Measurements from ENCODE around the gene UBR2.

UBR2 gene

GRCh38 chr6:42689371-42689770 lies 125.5 kb downstream of the UBR2 start:
- TF ChIP-seq TAF1 (IDR thresholded peaks at IDR 0.05; ENCODE audit: low read depth) (no peak), NFIC (IDR thresholded peaks at IDR 0.05) (no peak), MAX (IDR thresholded peaks at IDR 0.05) (no peak), TCF12 (IDR thresholded peaks at IDR 0.05; ENCODE audit: low read depth) (no peak), USF1 (IDR thresholded peaks at IDR 0.05) (no peak), REST (IDR thresholded peaks at IDR 0.05; ENCODE audit: low read depth) (no peak), CREB1 (IDR thresholded peaks at IDR 0.05; ENCODE audit: low read depth) (no peak), EGR1 (IDR thresholded peaks at IDR 0.05) (no peak), RAD21 (IDR thresholded peaks at IDR 0.05; ENCODE audit: low read depth) (no peak), FOXM1 (IDR thresholded peaks at IDR 0.05; ENCODE audit: borderline replicate concordance, low read depth) (no peak), ZBTB7A (IDR thresholded peaks at IDR 0.05; ENCODE audit: low read depth) (no peak), EP300 (IDR thresholded peaks at IDR 0.05; ENCODE audit: borderline replicate concordance) (no peak), YY1 (IDR thresholded peaks at IDR 0.05; ENCODE audit: low read depth) (no peak), TEAD4 (IDR thresholded peaks at IDR 0.05) (no peak), CEBPB (IDR thresholded peaks at IDR 0.05) (no peak)

- TF ChIP-seq CEBPB (IDR thresholded peaks at IDR 0.05) = no peak
- no peak for TF ChIP-seq CREB1 (IDR thresholded peaks at IDR 0.05; ENCODE audit: low read depth)
- TF ChIP-seq REST (IDR thresholded peaks at IDR 0.05; ENCODE audit: low read depth) = no peak
- no peak for TF ChIP-seq TEAD4 (IDR thresholded peaks at IDR 0.05)
- TF ChIP-seq MAX (IDR thresholded peaks at IDR 0.05) = no peak
- no peak for TF ChIP-seq RAD21 (IDR thresholded peaks at IDR 0.05; ENCODE audit: low read depth)
- no peak for TF ChIP-seq TCF12 (IDR thresholded peaks at IDR 0.05; ENCODE audit: low read depth)
- no peak for TF ChIP-seq YY1 (IDR thresholded peaks at IDR 0.05; ENCODE audit: low read depth)
- TF ChIP-seq USF1 (IDR thresholded peaks at IDR 0.05) = no peak
- no peak for TF ChIP-seq FOXM1 (IDR thresholded peaks at IDR 0.05; ENCODE audit: borderline replicate concordance, low read depth)
- TF ChIP-seq TAF1 (IDR thresholded peaks at IDR 0.05; ENCODE audit: low read depth) = no peak
- no peak for TF ChIP-seq ZBTB7A (IDR thresholded peaks at IDR 0.05; ENCODE audit: low read depth)
- no peak for TF ChIP-seq EGR1 (IDR thresholded peaks at IDR 0.05)
- TF ChIP-seq NFIC (IDR thresholded peaks at IDR 0.05) = no peak
Measured at GRCh38 chr6:42690151-42690702, 126.4 kb downstream of the UBR2 start.

- TF ChIP-seq MAX (IDR thresholded peaks at IDR 0.05) (no peak), EGR1 (IDR thresholded peaks at IDR 0.05) (no peak), REST (IDR thresholded peaks at IDR 0.05; ENCODE audit: low read depth) (no peak), EP300 (IDR thresholded peaks at IDR 0.05; ENCODE audit: borderline replicate concordance) (no peak), TCF12 (IDR thresholded peaks at IDR 0.05; ENCODE audit: low read depth) (no peak), CEBPB (IDR thresholded peaks at IDR 0.05) (no peak), YY1 (IDR thresholded peaks at IDR 0.05; ENCODE audit: low read depth) (no peak)
Measured at GRCh38 chr6:42690872-42691271, 127.0 kb downstream of the UBR2 start.

- TF ChIP-seq EGR1 (IDR thresholded peaks at IDR 0.05) = no peak
- TF ChIP-seq TEAD4 (IDR thresholded peaks at IDR 0.05) = peak; percentile 85
- TF ChIP-seq FOXM1 (IDR thresholded peaks at IDR 0.05; ENCODE audit: borderline replicate concordance, low read depth) = 0 out of 2 replicates have a peak, but pooled peaks have one; percentile 46
- peak; percentile 5; the same call in 1 of the 2 replicates for TF ChIP-seq CREB1 (IDR thresholded peaks at IDR 0.05; ENCODE audit: low read depth)
- TF ChIP-seq CEBPB (IDR thresholded peaks at IDR 0.05) = no peak
- no peak for TF ChIP-seq TAF1 (IDR thresholded peaks at IDR 0.05; ENCODE audit: low read depth)
- peak; percentile 64 for TF ChIP-seq YY1 (IDR thresholded peaks at IDR 0.05; ENCODE audit: low read depth)
- TF ChIP-seq MAX (IDR thresholded peaks at IDR 0.05) = no peak; the same call in 1 of the 2 replicates
- 0 out of 2 replicates have a peak, but pooled peaks have one; percentile 19 for TF ChIP-seq EP300 (IDR thresholded peaks at IDR 0.05; ENCODE audit: borderline replicate concordance)
- TF ChIP-seq USF1 (IDR thresholded peaks at IDR 0.05) = no peak
- no peak for TF ChIP-seq ZBTB7A (IDR thresholded peaks at IDR 0.05; ENCODE audit: low read depth)
- TF ChIP-seq REST (IDR thresholded peaks at IDR 0.05; ENCODE audit: low read depth) = no peak
- TF ChIP-seq TCF12 (IDR thresholded peaks at IDR 0.05; ENCODE audit: low read depth) = peak; percentile 51
- peak; percentile 82 for TF ChIP-seq NFIC (IDR thresholded peaks at IDR 0.05)
- no peak for TF ChIP-seq RAD21 (IDR thresholded peaks at IDR 0.05; ENCODE audit: low read depth)
Measured at GRCh38 chr6:42692137-42692911, 128.5 kb downstream of the UBR2 start.
